GM19025 (cell line): Measurements from ENCODE around the gene SPTAN1.
"Not testable (repeated sequence)": the region's sequence is repeated elsewhere in the genome, so short reads cannot be mapped to it uniquely, and the experiment has no call there.

Source experiments
- ATAC-seq: cut with Tn5 transposase; IDR thresholded peaks from one replicate; pipeline ENCODE4 v1.9.1; 2021; ENCODE audit warnings: mild to moderate bottlenecking, low read depth, moderate library complexity; ENCODE audit not compliant: unreplicated experiment

SPTAN1 gene

DNA sequence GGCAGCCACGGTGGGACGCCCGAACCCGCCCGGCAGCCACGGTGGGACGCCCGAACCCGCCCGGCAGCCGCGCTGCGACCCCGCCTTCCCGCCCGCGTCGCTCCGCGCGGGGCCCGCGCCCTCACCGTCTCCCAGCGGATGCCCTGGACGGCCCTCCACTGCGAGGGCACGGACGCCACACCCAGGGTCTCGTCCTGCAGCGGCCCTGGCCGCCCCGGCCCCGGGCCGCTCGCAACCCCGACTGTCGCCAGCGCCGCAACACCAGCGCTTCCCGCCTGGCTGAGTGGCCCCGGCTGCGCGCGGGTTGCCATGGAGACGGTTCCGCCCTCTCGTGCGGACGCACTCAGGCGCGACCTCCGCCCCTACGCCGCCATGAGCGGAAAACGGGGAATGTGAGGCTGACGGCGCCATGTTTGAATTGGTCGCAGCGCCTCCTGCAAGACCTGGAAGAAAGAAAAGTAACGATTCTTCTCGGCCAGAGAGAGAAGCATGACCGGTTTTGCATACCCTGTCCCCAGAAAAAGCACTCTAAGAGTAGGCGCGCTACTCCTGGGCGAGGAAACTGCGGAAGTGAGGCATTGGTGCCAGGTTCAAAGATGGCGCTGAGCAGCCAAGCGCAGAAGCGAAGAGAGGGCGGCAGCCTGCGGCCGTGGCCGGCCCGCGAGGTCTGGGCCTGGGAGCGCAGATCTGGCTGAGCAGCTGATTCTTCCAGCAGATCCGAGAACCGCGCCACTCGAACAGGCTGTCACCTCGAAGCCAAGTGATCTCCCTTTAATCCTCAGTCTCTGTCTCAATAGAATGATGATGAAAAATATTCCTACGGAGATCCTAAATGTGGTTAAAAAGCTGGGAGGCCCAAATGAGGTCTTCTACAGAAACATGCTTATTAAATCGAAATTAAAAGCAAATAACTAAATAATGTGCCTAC lies 104.3 kb downstream of the SPTAN1 start, which contains the start of gene DYNC2I2:
Gene DYNC2I2, minus strand, starts transcription at position 432 of the 928 bp plus-strand sequence. Its CDS starts 121 bp downstream, at position 311.
- ATAC-seq = peak; percentile 70

DNA sequence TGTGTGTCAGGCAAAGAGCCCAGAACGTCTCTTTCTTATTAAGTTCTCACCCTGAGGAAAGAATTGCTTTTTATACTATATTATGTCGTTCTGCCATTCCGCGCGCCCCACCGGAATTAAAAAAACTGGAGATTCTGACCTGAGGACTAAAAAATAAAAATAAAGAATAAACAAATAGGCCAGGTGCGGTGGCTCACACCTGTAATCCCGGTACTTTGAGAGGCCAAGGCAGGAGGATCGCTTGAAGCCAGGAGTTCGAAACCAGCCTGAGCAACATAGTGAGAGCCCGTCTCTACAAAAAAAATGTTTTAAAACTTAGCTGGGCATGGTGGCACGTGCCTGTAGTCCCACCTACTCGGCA lies 104.9 kb downstream of the SPTAN1 start:
- no peak for ATAC-seq

DNA sequence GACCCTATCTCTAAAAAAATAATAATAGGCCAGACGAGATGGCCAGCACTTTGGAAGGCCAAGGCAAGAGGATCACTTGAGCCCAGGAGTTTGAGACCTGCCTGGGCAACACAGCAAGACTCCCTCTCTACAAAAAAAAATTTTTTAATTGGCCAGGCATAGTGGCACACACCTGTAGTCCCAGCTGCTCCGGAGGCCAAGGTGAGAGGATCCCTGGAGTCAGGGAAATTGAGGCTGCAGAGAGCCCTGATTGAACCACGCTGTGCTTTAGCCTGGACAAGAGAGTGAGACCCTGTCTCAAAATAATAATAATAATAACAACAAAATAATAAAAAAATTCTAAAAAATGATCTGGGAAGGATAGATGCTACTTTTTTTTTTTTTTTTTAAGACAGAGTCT lies 105.4 kb downstream of the SPTAN1 start:
- no peak for ATAC-seq

DNA sequence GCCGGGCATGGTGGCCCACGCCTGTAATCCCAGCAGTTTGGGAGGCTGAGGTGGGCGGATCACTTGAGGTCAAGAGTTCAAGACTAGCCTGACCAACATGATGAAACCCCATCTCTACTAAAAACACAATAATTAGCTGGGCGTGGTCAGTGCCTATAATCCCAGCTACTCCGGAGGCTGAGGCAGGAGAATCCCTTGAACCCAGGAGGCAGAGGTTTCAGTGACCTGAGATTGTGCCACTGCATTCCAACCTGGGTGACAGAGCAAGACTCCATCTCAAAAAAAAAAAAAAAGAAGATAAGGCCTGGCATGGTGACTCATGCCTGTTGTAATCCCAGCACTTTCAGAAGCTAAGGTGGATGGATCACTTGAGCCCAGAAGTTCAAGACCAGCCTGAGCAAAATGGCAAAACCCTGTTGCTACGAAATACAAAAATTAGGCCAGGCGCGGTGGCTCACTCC lies 114.1 kb downstream of the SPTAN1 start:
- ATAC-seq = not testable (repeated sequence)

- no peak for ATAC-seq
These were observed 117.4 kb downstream of the SPTAN1 start for GRCh38 chr9:128669786-128670185.

DNA sequence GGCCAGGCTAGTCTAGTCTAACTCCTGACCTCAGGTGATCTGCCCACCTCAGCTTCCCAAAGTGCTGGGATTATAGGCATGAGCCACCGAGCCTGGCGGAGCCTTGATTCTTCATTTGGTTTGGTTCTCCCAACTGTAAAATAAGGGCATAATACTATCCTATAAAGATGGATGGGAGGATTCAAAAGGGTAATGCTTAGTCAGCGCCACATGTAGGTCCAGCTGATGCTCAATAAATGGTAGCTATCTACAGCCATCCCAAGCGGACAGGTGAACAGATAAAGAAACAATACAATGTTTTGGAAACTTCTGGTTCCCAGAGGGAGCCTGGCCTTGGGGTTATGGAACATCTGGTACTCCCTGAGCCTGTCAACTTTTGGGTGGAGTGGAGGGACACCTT lies 123.0 kb downstream of the SPTAN1 start:
- ATAC-seq = no peak

DNA sequence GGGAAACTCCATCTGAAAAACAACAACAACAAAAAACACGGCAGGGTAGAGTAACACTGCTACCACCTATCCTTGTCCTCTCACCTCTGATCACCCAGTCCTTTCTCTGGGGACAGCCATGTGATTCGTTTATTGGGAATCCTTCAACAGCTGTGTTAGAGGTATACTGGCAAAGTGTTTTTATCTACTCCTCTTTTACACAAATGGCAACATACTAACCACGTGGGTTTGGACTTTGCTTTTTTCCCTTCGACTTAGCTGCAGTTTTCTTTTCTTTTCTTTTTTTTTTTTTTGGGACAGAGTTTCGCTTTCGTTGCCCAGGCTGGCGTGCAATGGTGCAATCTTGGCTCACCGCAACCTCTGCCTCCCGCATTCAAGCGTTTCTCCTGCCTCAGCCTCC lies 125.4 kb downstream of the SPTAN1 start:
- no peak for ATAC-seq
